Sigmoid colon (tissue), 7 donors: ENCODE measurements around the gene BRI3. TPM values are rescaled to one million over a fixed set of nuclear protein-coding genes. Genes with fewer than 3 reads are reported as not detected.

Experiments used
- DNase-seq: peaks from one replicate; pipeline ENCODE4 v3.0.0-alpha.2; 2019
- H3K27ac ChIP-seq, 4 donors: fragments of 200-600 bp; sonication (generic); one replicate each; pipeline ENCODE4 v1.5.1; 2016 to 2019; ENCODE audit warnings: mild to moderate bottlenecking in 1 of 4
- H3K27me3 ChIP-seq, 3 donors: fragments of 200-600 bp; sonication (generic); one replicate each; pipeline ENCODE4 v1.5.1; 2019; ENCODE audit warnings: mild to moderate bottlenecking in 1 of 3
- H3K36me3 ChIP-seq, 4 donors: fragments of 200-600 bp; sonication (generic); one replicate each; pipeline ENCODE4 v1.5.1; 2016 to 2019
- H3K4me1 ChIP-seq, 4 donors: fragments of 200-600 bp; sonication (generic); one replicate each; pipeline ENCODE4 v1.5.1; 2017 to 2019
- H3K4me3 ChIP-seq, 4 donors: fragments of 200-600 bp; sonication (generic); one replicate each; pipeline ENCODE4 v1.5.1; 2017 to 2019; ENCODE audit warnings: mild to moderate bottlenecking in 2 of 4, moderate library complexity in 1 of 4
- H3K9me3 ChIP-seq, 4 donors: fragments of 200-600 bp in 3 of 4; sonication (generic) in 3 of 4; one replicate each; pipeline versions ENCODE4 v1.5.1 to v1.6.1; 2013 to 2019
- CTCF ChIP-seq, 4 experiments: fragments of 450-650 bp in 3 of 4; fragments of 200-600 bp in 1 of 4; IDR thresholded peaks; one replicate each; pipeline ENCODE4 v1.5.1; 2016 to 2019; ENCODE audit warnings: antibody characterized with exemption in 4 of 4, mild to moderate bottlenecking in 3 of 4, moderate library complexity in 2 of 4
- EP300 ChIP-seq, 4 donors: sonication (generic); formaldehyde crosslinking; IDR thresholded peaks; one replicate each; pipeline ENCODE4 v1.6.1; 2017; ENCODE audit warnings: antibody characterized with exemption in 4 of 4
- POLR2A ChIP-seq, 2 donors: fragments of 450-650 bp; IDR thresholded peaks; one replicate each; pipeline ENCODE4 v1.6.1; 2016; ENCODE audit warnings: antibody characterized with exemption in 2 of 2, mild to moderate bottlenecking in 2 of 2, moderate library complexity in 2 of 2
- POLR2AphosphoS5 ChIP-seq, 4 donors: sonication (generic); formaldehyde crosslinking; IDR thresholded peaks; one replicate each; pipeline ENCODE4 v1.6.1; 2017; ENCODE audit warnings: antibody characterized with exemption in 4 of 4
- WGBS, 2 donors: extraction: QIAGEN DNeasy Blood & Tissue Kit; methylation state at CpG; one replicate each; pipeline ENCODE4 v1.1.7; 2013; 5-methylcytosine and 5-hydroxymethylcytosine counted together
- intact Hi-C: fragments of 100-400 bp; cut with DNase I; formaldehyde crosslinking; loops from one replicate; pipeline ENCODE4 v1.15.1; 2023
- polyA plus RNA-seq, 3 donors: library from polyadenylated mRNA; stranded (reverse); fragments of 200-250 nt; gene quantifications; one replicate each; pipeline ENCODE4 v1.2.3, GENCODE V29; 2013
- total RNA-seq, 4 donors: library from RNA; depleted of rRNA; stranded (reverse); fragments of >200 nt; gene quantifications; one replicate each; pipeline ENCODE4 v1.1.0, GENCODE V29; 2016
- donor health status: healthy with polysubstance abuse.
- donor health status: Bipolar disorder and iron deficiency.
- donor health status: healthy.

BRI3 gene
- total and polyA plus RNA-seq, 7 donors: 44.9 to 344 (median 61.8) TPM

- intact Hi-C loops: loop anchor here (5.0 to 10.0 kb wide), 2 partner anchors 148 to 1300 kb away; partner anchors contain the start of genes FAM200A, LMTK2 and ZNF655
- Histone ChIP-seq H3K4me3 (no peak overlapping the region), H3K36me3 (peaks cover 0 to 14% (median 2%) of the 10 kb centered on the region in 4 donors), H3K27me3 (no peaks in the 10 kb centered on the region), H3K9me3 (no peaks in the 10 kb centered on the region), H3K27ac (no peak overlapping the region), H3K4me1 (peaks cover 0 to 26% (median 23%) of the 10 kb centered on the region in 4 donors)
- TF ChIP-seq CTCF (IDR thresholded peaks at IDR 0.05): no peak
- TF ChIP-seq POLR2AphosphoS5 (IDR thresholded peaks at IDR 0.05): no peak
- TF ChIP-seq EP300 (IDR thresholded peaks at IDR 0.05): no peak
- no peak for TF ChIP-seq POLR2A (IDR thresholded peaks at IDR 0.05)
- WGBS, 2 donors: 84 to 87% methylated on average over 11 of the region's 11 CpGs
- no peak for DNase-seq
These were observed 26.4 kb upstream of the BRI3 start for GRCh38 chr7:98254951-98255610.

GRCh38 chr7:98256431-98256830, 25.1 kb upstream of the BRI3 start:
- Histone ChIP-seq H3K4me1 (peaks cover 0 to 14% (median 13%) of the 10 kb centered on the region in 4 donors), H3K9me3 (no peaks in the 10 kb centered on the region), H3K27ac (no peak overlapping the region), H3K27me3 (no peaks in the 10 kb centered on the region), H3K36me3 (peaks cover 0 to 22% (median 2%) of the 10 kb centered on the region in 4 donors), H3K4me3 (no peak overlapping the region)
- 97 to 98% methylated on average over 7 of the region's 7 CpGs for WGBS, 2 donors
- TF ChIP-seq EP300 (IDR thresholded peaks at IDR 0.05): no peak
- TF ChIP-seq POLR2A (IDR thresholded peaks at IDR 0.05): no peak
- TF ChIP-seq CTCF (IDR thresholded peaks at IDR 0.05): no peak
- no peak for TF ChIP-seq POLR2AphosphoS5 (IDR thresholded peaks at IDR 0.05)
- no peak for DNase-seq
- intact Hi-C loops: loop anchor here (10.0 kb wide), 1 partner anchor 1298 kb away; the partner anchor contains the start of genes FAM200A and ZNF655

GRCh38 chr7:98257701-98258100, 23.8 kb upstream of the BRI3 start:
- Histone ChIP-seq H3K4me1 (peaks cover 0 to 17% (median 8%) of the 10 kb centered on the region in 4 donors), H3K36me3 (peaks cover 0 to 22% (median 2%) of the 10 kb centered on the region in 4 donors), H3K9me3 (no peaks in the 10 kb centered on the region), H3K27ac (no peak overlapping the region), H3K27me3 (no peaks in the 10 kb centered on the region), H3K4me3 (no peak overlapping the region)
- no peak for TF ChIP-seq POLR2A (IDR thresholded peaks at IDR 0.05)
- intact Hi-C loops: loop anchor here (10.0 kb wide), 1 partner anchor 1297 kb away; the partner anchor contains the start of genes FAM200A and ZNF655
- 96 to 97% methylated on average over 6 of the region's 6 CpGs for WGBS, 2 donors
- DNase-seq: no peak

- H3K4me3 ChIP-seq: no peak overlapping the region
- H3K9me3 ChIP-seq: no peaks in the 10 kb centered on the region
- no peak for TF ChIP-seq POLR2AphosphoS5 (IDR thresholded peaks at IDR 0.05)
- TF ChIP-seq EP300 (IDR thresholded peaks at IDR 0.05): no peak
- TF ChIP-seq CTCF (IDR thresholded peaks at IDR 0.05): no peak
- TF ChIP-seq POLR2A (IDR thresholded peaks at IDR 0.05): no peak
- H3K4me1 ChIP-seq: peaks cover 0 to 9% (median 0%) of the 10 kb centered on the region in 4 donors
- no peak overlapping the region for H3K27ac ChIP-seq
- no peaks in the 10 kb centered on the region for H3K27me3 ChIP-seq
- WGBS, 2 donors: 92% methylated on average over 5 of the region's 5 CpGs
- DNase-seq: no peak
- peaks cover 0 to 5% (median 0%) of the 10 kb centered on the region in 4 donors for H3K36me3 ChIP-seq
- intact Hi-C loops: no loop called here
These were observed 15.6 kb upstream of the BRI3 start for GRCh38 chr7:98265841-98266271.

- Histone ChIP-seq H3K27ac (no peak overlapping the region), H3K4me3 (no peak overlapping the region), H3K36me3 (no peaks in the 10 kb centered on the region), H3K9me3 (no peaks in the 10 kb centered on the region), H3K27me3 (no peaks in the 10 kb centered on the region), H3K4me1 (peaks cover 0 to 5% (median 0%) of the 10 kb centered on the region in 4 donors)
- TF ChIP-seq POLR2A (IDR thresholded peaks at IDR 0.05) (no peak), POLR2AphosphoS5 (IDR thresholded peaks at IDR 0.05) (no peak)
- WGBS, 2 donors: 92 to 99% methylated on average over 2 of the region's 2 CpGs
- DNase-seq: no peak
- intact Hi-C loops: no loop called here
These were observed 14.6 kb upstream of the BRI3 start for GRCh38 chr7:98266840-98267239.
